ENCODE data around the gene EYS. TPM values are rescaled to one million over a fixed set of nuclear protein-coding genes. Genes with fewer than 3 reads are reported as not detected.

The EYS gene
- total RNA-seq, 6 experiments from 2014 or later: 0.54 to 2.3 (median 0.74) TPM; not detected in 1

DNA sequence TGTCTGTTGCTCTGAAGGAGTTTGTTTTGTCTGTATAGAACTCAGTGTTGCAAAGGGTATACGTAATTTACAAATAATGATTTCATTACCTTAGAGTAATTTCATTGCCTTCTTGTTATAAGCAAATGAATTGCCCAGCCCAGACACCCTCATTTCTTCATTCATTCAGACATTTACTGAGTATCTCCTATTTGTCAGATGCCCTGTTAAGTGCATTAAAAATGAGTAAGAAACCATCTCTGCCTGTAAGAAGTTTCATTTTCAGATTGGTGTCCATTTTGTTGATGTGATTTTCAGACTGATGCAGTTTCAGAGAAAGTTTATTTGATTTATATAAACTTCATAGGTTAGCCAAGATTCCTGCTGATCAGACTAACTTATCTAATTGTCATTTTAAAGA is 1642.1 kb downstream of the EYS start:
- no peaks in the 10 kb centered on the region for H3K9me3 ChIP-seq
- ATAC-seq: no peak
- H3K4me1 ChIP-seq: no peaks in the 10 kb centered on the region
- no peaks in the 10 kb centered on the region for H3K36me3 ChIP-seq
- no peaks in the 10 kb centered on the region for H3K27me3 ChIP-seq
- TF ChIP-seq, protein P1, sequence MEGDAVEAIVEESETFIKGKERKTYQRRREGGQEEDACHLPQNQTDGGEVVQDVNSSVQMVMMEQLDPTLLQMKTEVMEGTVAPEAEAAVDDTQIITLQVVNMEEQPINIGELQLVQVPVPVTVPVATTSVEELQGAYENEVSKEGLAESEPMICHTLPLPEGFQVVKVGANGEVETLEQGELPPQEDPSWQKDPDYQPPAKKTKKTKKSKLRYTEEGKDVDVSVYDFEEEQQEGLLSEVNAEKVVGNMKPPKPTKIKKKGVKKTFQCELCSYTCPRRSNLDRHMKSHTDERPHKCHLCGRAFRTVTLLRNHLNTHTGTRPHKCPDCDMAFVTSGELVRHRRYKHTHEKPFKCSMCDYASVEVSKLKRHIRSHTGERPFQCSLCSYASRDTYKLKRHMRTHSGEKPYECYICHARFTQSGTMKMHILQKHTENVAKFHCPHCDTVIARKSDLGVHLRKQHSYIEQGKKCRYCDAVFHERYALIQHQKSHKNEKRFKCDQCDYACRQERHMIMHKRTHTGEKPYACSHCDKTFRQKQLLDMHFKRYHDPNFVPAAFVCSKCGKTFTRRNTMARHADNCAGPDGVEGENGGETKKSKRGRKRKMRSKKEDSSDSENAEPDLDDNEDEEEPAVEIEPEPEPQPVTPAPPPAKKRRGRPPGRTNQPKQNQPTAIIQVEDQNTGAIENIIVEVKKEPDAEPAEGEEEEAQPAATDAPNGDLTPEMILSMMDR (IDR thresholded peaks at IDR 0.05): no peak
- TF ChIP-seq POLR2A (IDR thresholded peaks at IDR 0.05): no peak
- no peak for DNase-seq
- intact Hi-C loops (cut with DNase I): no loop called here
- no peak overlapping the region for H3K27ac ChIP-seq
- H3K4me3 ChIP-seq: no peak overlapping the region
- WGBS (ENCODE audit: insufficient coverage, low coverage, low lambda C conversion rate, missing lambda C conversion rate): 41% methylated on average over 1 of the region's 1 CpG

DNA sequence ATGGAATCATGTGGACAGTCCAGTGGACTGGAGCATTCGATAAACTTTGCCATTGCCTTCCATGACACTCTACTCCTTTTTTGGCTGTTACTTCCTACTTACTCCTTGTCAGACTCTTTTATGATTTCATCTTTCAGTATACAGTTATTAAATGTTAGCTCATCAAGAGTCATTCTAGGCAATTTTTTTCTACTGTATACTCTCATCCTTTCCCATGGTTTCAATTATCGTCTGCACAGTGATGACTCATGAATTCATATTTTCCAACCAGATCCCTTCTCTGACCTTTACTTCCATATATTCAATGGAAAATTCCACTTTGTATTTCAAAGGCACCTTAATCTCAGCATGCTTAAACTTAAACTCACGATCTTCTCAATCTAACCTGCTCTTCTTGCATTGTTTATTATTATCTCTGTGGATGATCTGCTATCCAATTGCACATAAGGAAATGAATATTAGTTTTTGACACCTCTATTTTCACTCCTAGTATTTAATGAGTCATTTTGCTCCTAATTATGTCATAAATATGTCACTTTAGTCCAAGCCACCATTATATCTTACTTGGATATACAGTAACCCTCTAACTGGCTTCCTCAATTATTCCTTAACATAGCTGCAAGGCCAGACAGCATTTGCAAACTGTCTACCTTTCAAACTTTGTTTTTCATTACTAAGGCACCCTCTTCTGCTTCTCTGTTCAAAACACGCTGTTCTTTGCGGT is 1643.9 kb downstream of the EYS start:
- DNase-seq (no peak), ATAC-seq (no peak)
- intact Hi-C loops (cut with DNase I): no loop called here
- Histone ChIP-seq H3K4me1 (no peaks in the 10 kb centered on the region), H3K27me3 (no peaks in the 10 kb centered on the region), H3K36me3 (no peaks in the 10 kb centered on the region), H3K4me3 (no peak overlapping the region), H3K9me3 (no peaks in the 10 kb centered on the region), H3K27ac (no peak overlapping the region)
- 72% methylated on average over 5 of the region's 5 CpGs for WGBS (ENCODE audit: insufficient coverage, low coverage, low lambda C conversion rate, missing lambda C conversion rate)
- TF ChIP-seq, protein P1 (IDR thresholded peaks at IDR 0.05): no peak
- no peak for TF ChIP-seq POLR2A (IDR thresholded peaks at IDR 0.05)

DNA sequence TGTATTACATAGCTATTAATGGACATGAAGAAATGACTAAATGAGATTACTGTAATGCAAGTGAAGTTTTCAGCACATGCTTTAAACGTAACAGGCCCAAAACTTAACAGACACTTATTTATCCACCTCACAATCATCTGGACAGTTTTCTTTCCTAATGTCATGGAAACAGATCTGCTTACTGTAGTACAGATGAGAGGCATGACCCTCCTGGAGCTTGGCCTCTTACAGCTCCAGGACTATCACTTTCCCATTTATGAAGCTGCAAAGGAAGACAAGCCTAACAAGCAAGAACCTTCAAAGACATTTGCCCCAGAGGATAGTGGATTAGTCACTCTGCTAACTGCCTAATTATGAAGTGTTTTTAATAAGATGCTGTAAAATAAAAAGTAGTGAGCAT is 1652.2 kb downstream of the EYS start:
- WGBS (ENCODE audit: insufficient coverage, low coverage, low lambda C conversion rate, missing lambda C conversion rate): 88% methylated on average over 1 of the region's 1 CpG
- H3K4me1 ChIP-seq: no peaks in the 10 kb centered on the region
- H3K36me3 ChIP-seq: no peaks in the 10 kb centered on the region
- no peak for ATAC-seq
- DNase-seq: no peak
- no peaks in the 10 kb centered on the region for H3K27me3 ChIP-seq
- no peaks in the 10 kb centered on the region for H3K9me3 ChIP-seq
- no peak overlapping the region for H3K4me3 ChIP-seq
- H3K27ac ChIP-seq: no peak overlapping the region
- TF ChIP-seq, protein P1 (IDR thresholded peaks at IDR 0.05): no peak
- no peak for TF ChIP-seq POLR2A (IDR thresholded peaks at IDR 0.05)
- intact Hi-C loops (cut with DNase I): no loop called here

DNA sequence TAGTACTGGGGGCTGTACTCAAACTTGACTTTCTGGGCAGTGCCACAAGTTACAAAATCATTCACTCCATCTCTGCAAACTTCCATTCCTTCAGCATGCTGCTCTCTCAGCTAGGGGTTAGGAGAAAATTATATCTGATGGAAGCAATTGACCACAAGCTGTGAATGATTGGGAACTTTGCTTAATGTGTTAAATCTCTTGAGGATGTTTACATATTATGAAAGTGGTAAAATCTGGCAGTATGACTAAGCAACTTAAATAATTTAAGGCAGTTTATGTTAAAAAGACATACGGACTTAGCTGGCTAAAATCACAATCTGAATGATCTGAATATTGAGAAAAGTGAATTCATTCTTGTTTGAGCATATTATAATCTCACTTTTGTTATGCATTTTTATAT is 1656.4 kb downstream of the EYS start:
- Histone ChIP-seq H3K27ac (no peak overlapping the region), H3K9me3 (no peaks in the 10 kb centered on the region), H3K36me3 (no peaks in the 10 kb centered on the region), H3K4me1 (no peaks in the 10 kb centered on the region), H3K27me3 (no peaks in the 10 kb centered on the region), H3K4me3 (no peak overlapping the region)
- TF ChIP-seq, protein P1 (IDR thresholded peaks at IDR 0.05): no peak
- TF ChIP-seq POLR2A (IDR thresholded peaks at IDR 0.05): no peak
- DNase-seq: no peak
- 19% methylated on average over 1 of the region's 1 CpG for WGBS (ENCODE audit: insufficient coverage, low coverage, low lambda C conversion rate, missing lambda C conversion rate)
- intact Hi-C loops (cut with DNase I): no loop called here
- no peak for ATAC-seq
